Suprapubic skin (tissue), 4 donors: Measurements from ENCODE around the gene NOP14.

Experiments
- CTCF ChIP-seq, 2 donors: fragments of 200-600 bp in 1 of 2; fragments of 450-650 bp in 1 of 2; sonication (generic) in 1 of 2; IDR thresholded peaks; one replicate each; pipeline ENCODE4 v1.5.1; 2016 to 2019; ENCODE audit warnings: antibody characterized with exemption in 2 of 2, mild to moderate bottlenecking in 1 of 2, moderate library complexity in 1 of 2
- EP300 ChIP-seq: sonication (generic); formaldehyde crosslinking; IDR thresholded peaks from one replicate; pipeline ENCODE4 v1.6.1; 2017; ENCODE audit warnings: antibody characterized with exemption
- POLR2AphosphoS5 ChIP-seq, 3 donors: sonication (generic); formaldehyde crosslinking; IDR thresholded peaks; one replicate each; pipeline ENCODE4 v1.6.1; 2017; ENCODE audit warnings: antibody characterized with exemption in 3 of 3

- TF ChIP-seq CTCF (IDR thresholded peaks at IDR 0.05) (no peak), EP300 (no peak), POLR2AphosphoS5 (IDR thresholded peaks at IDR 0.05) (no peak)
Observed at GRCh38 chr4:2964706-2965258, 1.6 kb upstream of the NOP14 start.
